Liver (tissue), 3 donors: ENCODE measurements around the gene KCNK17.

Source experiments
- GABPA ChIP-seq, 2 donors: IDR thresholded peaks in 1 of 2; conservative IDR thresholded peaks in 1 of 2; 2 replicates each; pipeline ENCODE4 v1.6.1; 2016; ENCODE audit warnings: antibody characterized with exemption in 2 of 2, mild to moderate bottlenecking in 1 of 2, moderate library complexity in 1 of 2
- JUND ChIP-seq, 2 donors: IDR thresholded peaks; 2 replicates each; pipeline ENCODE4 v1.6.1; 2016; ENCODE audit warnings: antibody characterized with exemption in 2 of 2
- MAX ChIP-seq: IDR thresholded peaks from 2 replicates; pipeline ENCODE4 v1.6.1; 2016; ENCODE audit warnings: antibody characterized with exemption
- TF ChIP-seq, protein P1 (sequence below): fragments of 150-350 bp; IDR thresholded peaks from 2 replicates; pipeline ENCODE4 v1.5.1; 2017; ENCODE audit warnings: improper control_type of control experiment, low read depth, low read length; ENCODE audit not compliant: missing input control
- donor health status: healthy.
- donor health status: healthy.

GRCh38 chr6:39292637-39293036 is 21.6 kb downstream of the KCNK17 start:
- TF ChIP-seq, protein P1, sequence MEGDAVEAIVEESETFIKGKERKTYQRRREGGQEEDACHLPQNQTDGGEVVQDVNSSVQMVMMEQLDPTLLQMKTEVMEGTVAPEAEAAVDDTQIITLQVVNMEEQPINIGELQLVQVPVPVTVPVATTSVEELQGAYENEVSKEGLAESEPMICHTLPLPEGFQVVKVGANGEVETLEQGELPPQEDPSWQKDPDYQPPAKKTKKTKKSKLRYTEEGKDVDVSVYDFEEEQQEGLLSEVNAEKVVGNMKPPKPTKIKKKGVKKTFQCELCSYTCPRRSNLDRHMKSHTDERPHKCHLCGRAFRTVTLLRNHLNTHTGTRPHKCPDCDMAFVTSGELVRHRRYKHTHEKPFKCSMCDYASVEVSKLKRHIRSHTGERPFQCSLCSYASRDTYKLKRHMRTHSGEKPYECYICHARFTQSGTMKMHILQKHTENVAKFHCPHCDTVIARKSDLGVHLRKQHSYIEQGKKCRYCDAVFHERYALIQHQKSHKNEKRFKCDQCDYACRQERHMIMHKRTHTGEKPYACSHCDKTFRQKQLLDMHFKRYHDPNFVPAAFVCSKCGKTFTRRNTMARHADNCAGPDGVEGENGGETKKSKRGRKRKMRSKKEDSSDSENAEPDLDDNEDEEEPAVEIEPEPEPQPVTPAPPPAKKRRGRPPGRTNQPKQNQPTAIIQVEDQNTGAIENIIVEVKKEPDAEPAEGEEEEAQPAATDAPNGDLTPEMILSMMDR: no peak
- TF ChIP-seq JUND (IDR thresholded peaks at IDR 0.05) (no peak), MAX (no peak), GABPA (IDR thresholded peaks at IDR 0.05 in 1 of 2, conservative IDR thresholded peaks at IDR 0.05 in 1 of 2) (no peak)
